Measurements from ENCODE around the gene IFT43. TPM values are rescaled to one million over a fixed set of nuclear protein-coding genes. Genes with fewer than 3 reads are reported as not detected.

The IFT43 gene
- total RNA-seq, 1 experiment from 2014 or later = 31.6 TPM

- Histone ChIP-seq H4K20me1 (ENCODE audit: insufficient read depth, low read depth, low read length) (peaks cover 27% of the 10 kb centered on the region; the same call in 1 of the 2 replicates), H3K4me1 (ENCODE audit: low read length) (no peaks in the 10 kb centered on the region), H3K79me2 (ENCODE audit: low read length) (no peaks in the 10 kb centered on the region), H3K9ac (ENCODE audit: low read length) (no peak overlapping the region), H3K9me3 (ENCODE audit: low read length) (no peaks in the 10 kb centered on the region), H3K4me2 (ENCODE audit: low read depth, low read length, poor library complexity, severe bottlenecking) (no peak overlapping the region), H3K27me3 (ENCODE audit: low read length) (no peaks in the 10 kb centered on the region), H3K27ac (ENCODE audit: low read length) (no peak overlapping the region), H3K4me3 (ENCODE audit: low read length) (no peak overlapping the region), H2AFZ (ENCODE audit: low read length) (no peak overlapping the region), H3K36me3 (ENCODE audit: insufficient read depth, low read length) (no peaks in the 10 kb centered on the region), H3K9me2 (replicated peaks; ENCODE audit: insufficient read depth, low read length) (no peaks in the 10 kb centered on the region)
- DNase-seq = no peak
Observed at GRCh38 chr14:76053572-76054355, 68.2 kb downstream of the IFT43 start.

DNA sequence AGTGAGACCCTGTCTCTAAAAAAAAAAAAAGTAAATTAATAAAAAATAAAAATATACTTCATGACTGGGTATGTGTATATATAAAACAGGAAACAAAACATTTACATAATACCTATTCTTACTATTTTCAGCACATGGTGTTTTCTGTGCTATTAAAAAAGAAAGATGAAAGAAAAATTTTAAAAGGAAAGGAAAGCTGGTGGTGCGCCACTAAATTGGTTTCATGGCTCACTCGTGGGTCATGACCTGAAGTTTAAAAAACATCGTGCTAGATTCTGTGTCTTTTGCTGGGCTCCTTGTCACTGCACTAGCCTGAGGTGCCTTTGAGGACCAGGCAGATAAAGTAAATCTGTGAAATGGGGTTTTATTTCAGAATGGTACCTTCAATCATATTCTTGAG lies 69.8 kb downstream of the IFT43 start:
- no peak overlapping the region for H3K9ac ChIP-seq (ENCODE audit: low read length)
- H3K4me2 ChIP-seq (ENCODE audit: low read depth, low read length, poor library complexity, severe bottlenecking) = no peak overlapping the region
- H3K79me2 ChIP-seq (ENCODE audit: low read length) = no peaks in the 10 kb centered on the region
- H3K9me2 ChIP-seq (replicated peaks; ENCODE audit: insufficient read depth, low read length) = no peaks in the 10 kb centered on the region
- no peak overlapping the region for H3K27ac ChIP-seq (ENCODE audit: low read length)
- no peak for DNase-seq
- H4K20me1 ChIP-seq (ENCODE audit: insufficient read depth, low read depth, low read length) = peaks cover 20% of the 10 kb centered on the region; the same call in 1 of the 2 replicates
- H3K4me1 ChIP-seq (ENCODE audit: low read length) = no peaks in the 10 kb centered on the region
- no peaks in the 10 kb centered on the region for H3K9me3 ChIP-seq (ENCODE audit: low read length)
- no peak overlapping the region for H2AFZ ChIP-seq (ENCODE audit: low read length)
- no peaks in the 10 kb centered on the region for H3K27me3 ChIP-seq (ENCODE audit: low read length)
- H3K36me3 ChIP-seq (ENCODE audit: insufficient read depth, low read length) = no peaks in the 10 kb centered on the region
- H3K4me3 ChIP-seq (ENCODE audit: low read length) = no peak overlapping the region

DNA sequence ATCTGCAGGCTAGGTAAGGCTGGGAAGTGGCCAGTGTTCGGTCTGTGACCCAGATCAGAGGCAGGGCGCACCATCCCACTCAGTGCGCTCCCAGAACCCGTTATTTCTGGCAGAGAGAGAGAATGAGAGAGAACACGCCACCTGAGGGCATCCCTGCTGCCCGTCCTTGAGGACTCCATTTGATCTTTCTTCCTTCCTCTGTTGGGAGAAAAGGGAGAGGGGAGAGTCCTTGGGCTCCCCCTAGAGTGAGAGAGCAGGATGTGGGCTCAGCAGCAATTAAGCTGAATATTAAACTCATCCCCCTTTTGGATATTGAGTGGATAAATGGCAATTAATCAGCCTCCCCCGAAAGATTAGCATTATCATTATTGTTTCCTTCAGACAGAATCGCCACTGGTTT lies 70.6 kb downstream of the IFT43 start:
- H3K4me2 ChIP-seq (ENCODE audit: low read depth, low read length, poor library complexity, severe bottlenecking) = no peak overlapping the region
- DNase-seq = peak; percentile 69
- H3K36me3 ChIP-seq (ENCODE audit: insufficient read depth, low read length) = no peaks in the 10 kb centered on the region
- H3K27me3 ChIP-seq (ENCODE audit: low read length) = no peaks in the 10 kb centered on the region
- no peaks in the 10 kb centered on the region for H3K9me3 ChIP-seq (ENCODE audit: low read length)
- no peak overlapping the region for H3K9ac ChIP-seq (ENCODE audit: low read length)
- H3K4me3 ChIP-seq (ENCODE audit: low read length) = no peak overlapping the region
- no peaks in the 10 kb centered on the region for H3K79me2 ChIP-seq (ENCODE audit: low read length)
- no peaks in the 10 kb centered on the region for H3K9me2 ChIP-seq (replicated peaks; ENCODE audit: insufficient read depth, low read length)
- H4K20me1 ChIP-seq (ENCODE audit: insufficient read depth, low read depth, low read length) = peaks cover 20% of the 10 kb centered on the region; the same call in 1 of the 2 replicates
- H3K27ac ChIP-seq (ENCODE audit: low read length) = no peak overlapping the region
- H3K4me1 ChIP-seq (ENCODE audit: low read length) = no peaks in the 10 kb centered on the region
- H2AFZ ChIP-seq (ENCODE audit: low read length) = no peak overlapping the region

- Histone ChIP-seq H2AFZ (ENCODE audit: low read length) (no peak overlapping the region), H3K36me3 (ENCODE audit: insufficient read depth, low read length) (no peaks in the 10 kb centered on the region), H4K20me1 (ENCODE audit: insufficient read depth, low read depth, low read length) (0 out of 2 replicates have a peak, but pooled peaks cover 8% of the 10 kb centered on the region), H3K9me3 (ENCODE audit: low read length) (no peaks in the 10 kb centered on the region), H3K9ac (ENCODE audit: low read length) (no peak overlapping the region), H3K4me2 (ENCODE audit: low read depth, low read length, poor library complexity, severe bottlenecking) (no peak overlapping the region), H3K27ac (ENCODE audit: low read length) (no peak overlapping the region), H3K4me3 (ENCODE audit: low read length) (no peak overlapping the region), H3K9me2 (replicated peaks; ENCODE audit: insufficient read depth, low read length) (no peaks in the 10 kb centered on the region), H3K79me2 (ENCODE audit: low read length) (no peaks in the 10 kb centered on the region), H3K4me1 (ENCODE audit: low read length) (no peaks in the 10 kb centered on the region), H3K27me3 (ENCODE audit: low read length) (no peaks in the 10 kb centered on the region)
- no peak for DNase-seq
Observed at GRCh38 chr14:76057914-76058313, 72.4 kb downstream of the IFT43 start.

DNA sequence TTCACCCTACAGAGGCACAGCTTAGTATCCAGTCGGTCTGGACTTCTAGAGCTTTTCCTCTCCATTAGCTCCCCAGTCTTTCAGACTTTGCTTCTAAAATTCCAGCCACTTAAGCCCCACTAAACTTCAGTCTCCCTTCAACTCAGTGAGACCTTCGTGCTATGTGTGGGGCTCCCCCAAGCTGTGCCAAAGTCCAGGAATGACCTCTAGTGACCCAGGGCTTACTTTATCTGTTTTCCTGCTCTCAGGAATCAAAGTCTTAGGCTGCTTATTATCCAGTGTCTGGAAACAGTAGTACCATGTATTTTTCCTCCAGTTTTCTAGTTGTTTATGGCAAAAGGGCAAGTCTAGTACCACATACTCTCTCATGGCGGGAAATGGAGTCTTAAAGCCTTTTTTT lies 77.8 kb downstream of the IFT43 start:
- H3K9ac ChIP-seq (ENCODE audit: low read length) = no peak overlapping the region
- H3K4me3 ChIP-seq (ENCODE audit: low read length) = no peak overlapping the region
- H2AFZ ChIP-seq (ENCODE audit: low read length) = no peak overlapping the region
- no peaks in the 10 kb centered on the region for H3K4me1 ChIP-seq (ENCODE audit: low read length)
- H3K4me2 ChIP-seq (ENCODE audit: low read depth, low read length, poor library complexity, severe bottlenecking) = no peak overlapping the region
- no peak overlapping the region for H3K27ac ChIP-seq (ENCODE audit: low read length)
- no peak for DNase-seq
- H3K9me3 ChIP-seq (ENCODE audit: low read length) = peaks cover 12% of the 10 kb centered on the region; the same call in 1 of the 2 replicates
- no peaks in the 10 kb centered on the region for H4K20me1 ChIP-seq (ENCODE audit: insufficient read depth, low read depth, low read length)
- no peaks in the 10 kb centered on the region for H3K9me2 ChIP-seq (replicated peaks; ENCODE audit: insufficient read depth, low read length)
- peaks cover 15% of the 10 kb centered on the region; the same call in 1 of the 2 replicates for H3K36me3 ChIP-seq (ENCODE audit: insufficient read depth, low read length)
- H3K27me3 ChIP-seq (ENCODE audit: low read length) = no peaks in the 10 kb centered on the region
- no peaks in the 10 kb centered on the region for H3K79me2 ChIP-seq (ENCODE audit: low read length)

DNA sequence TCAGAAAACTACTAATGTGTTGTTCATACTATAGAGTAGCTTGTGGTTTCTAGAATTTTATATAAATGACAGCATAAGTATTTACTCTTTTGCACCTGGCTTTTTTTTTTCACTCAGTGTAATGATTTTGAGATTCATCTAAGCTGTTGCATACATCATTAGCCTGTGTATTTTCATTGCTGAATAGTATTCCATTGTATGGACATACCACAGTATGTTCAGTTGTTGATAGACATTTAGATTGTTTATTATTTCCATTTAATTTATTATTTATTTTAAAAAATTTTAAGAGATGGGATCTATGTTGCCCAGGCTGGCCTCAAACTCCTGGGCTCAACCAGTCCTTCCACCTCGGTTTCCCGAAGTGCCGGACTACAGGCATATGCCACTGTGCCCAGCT lies 80.0 kb downstream of the IFT43 start:
- no peaks in the 10 kb centered on the region for H4K20me1 ChIP-seq (ENCODE audit: insufficient read depth, low read depth, low read length)
- no peaks in the 10 kb centered on the region for H3K4me1 ChIP-seq (ENCODE audit: low read length)
- H3K27ac ChIP-seq (ENCODE audit: low read length) = no peak overlapping the region
- no peak overlapping the region for H3K4me2 ChIP-seq (ENCODE audit: low read depth, low read length, poor library complexity, severe bottlenecking)
- no peaks in the 10 kb centered on the region for H3K9me2 ChIP-seq (replicated peaks; ENCODE audit: insufficient read depth, low read length)
- H2AFZ ChIP-seq (ENCODE audit: low read length) = no peak overlapping the region
- H3K9ac ChIP-seq (ENCODE audit: low read length) = no peak overlapping the region
- H3K9me3 ChIP-seq (ENCODE audit: low read length) = peaks cover 12% of the 10 kb centered on the region; the same call in 1 of the 2 replicates
- no peak overlapping the region for H3K4me3 ChIP-seq (ENCODE audit: low read length)
- H3K79me2 ChIP-seq (ENCODE audit: low read length) = no peaks in the 10 kb centered on the region
- H3K27me3 ChIP-seq (ENCODE audit: low read length) = no peaks in the 10 kb centered on the region
- H3K36me3 ChIP-seq (ENCODE audit: insufficient read depth, low read length) = peaks cover 15% of the 10 kb centered on the region; the same call in 1 of the 2 replicates
- no peak for DNase-seq

- Histone ChIP-seq H4K20me1 (ENCODE audit: insufficient read depth, low read depth, low read length) (no peaks in the 10 kb centered on the region), H2AFZ (ENCODE audit: low read length) (no peak overlapping the region), H3K36me3 (ENCODE audit: insufficient read depth, low read length) (peaks cover 15% of the 10 kb centered on the region; the same call in 1 of the 2 replicates), H3K27me3 (ENCODE audit: low read length) (no peaks in the 10 kb centered on the region), H3K9me3 (ENCODE audit: low read length) (peaks cover 12% of the 10 kb centered on the region; the same call in 1 of the 2 replicates), H3K4me3 (ENCODE audit: low read length) (no peak overlapping the region), H3K79me2 (ENCODE audit: low read length) (no peaks in the 10 kb centered on the region), H3K4me2 (ENCODE audit: low read depth, low read length, poor library complexity, severe bottlenecking) (no peak overlapping the region), H3K27ac (ENCODE audit: low read length) (no peak overlapping the region), H3K9me2 (replicated peaks; ENCODE audit: insufficient read depth, low read length) (no peaks in the 10 kb centered on the region), H3K4me1 (ENCODE audit: low read length) (no peaks in the 10 kb centered on the region), H3K9ac (ENCODE audit: low read length) (no peak overlapping the region)
- DNase-seq = no peak
Observed at GRCh38 chr14:76067536-76067935, 82.0 kb downstream of the IFT43 start.

DNA sequence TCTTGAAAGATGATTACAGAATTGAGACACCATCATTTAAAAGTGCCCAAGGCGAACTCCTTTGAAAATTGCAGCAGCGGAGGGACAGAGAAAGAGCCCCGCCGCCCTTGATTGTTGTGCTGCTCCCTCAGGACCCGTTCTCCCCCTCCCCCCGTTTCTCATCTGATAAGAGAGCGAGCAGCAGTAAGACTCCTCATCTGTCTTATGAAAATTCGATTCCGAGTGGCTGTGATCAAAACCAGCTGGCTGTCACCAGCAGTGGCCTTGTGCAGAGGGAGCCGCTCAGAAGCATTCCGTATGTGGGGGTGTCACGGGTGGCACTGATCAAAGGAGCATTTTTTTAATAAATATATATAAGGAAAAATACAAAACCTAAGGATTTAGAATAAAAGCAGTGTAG lies 88.2 kb downstream of the IFT43 start:
- H3K4me3 ChIP-seq (ENCODE audit: low read length) = no peak overlapping the region
- H3K27me3 ChIP-seq (ENCODE audit: low read length) = no peaks in the 10 kb centered on the region
- H2AFZ ChIP-seq (ENCODE audit: low read length) = no peak overlapping the region

More for the DNA sequence above, 88.2 kb downstream of the IFT43 start:
- Histone ChIP-seq H3K27ac (ENCODE audit: low read length) (no peak overlapping the region), H3K4me2 (ENCODE audit: low read depth, low read length, poor library complexity, severe bottlenecking) (no peak overlapping the region), H3K36me3 (ENCODE audit: insufficient read depth, low read length) (no peaks in the 10 kb centered on the region), H4K20me1 (ENCODE audit: insufficient read depth, low read depth, low read length) (no peaks in the 10 kb centered on the region), H3K9me2 (replicated peaks; ENCODE audit: insufficient read depth, low read length) (no peaks in the 10 kb centered on the region), H3K4me1 (ENCODE audit: low read length) (no peaks in the 10 kb centered on the region), H3K9ac (ENCODE audit: low read length) (no peak overlapping the region), H3K79me2 (ENCODE audit: low read length) (no peaks in the 10 kb centered on the region), H3K9me3 (ENCODE audit: low read length) (no peaks in the 10 kb centered on the region)
- DNase-seq = no peak

Measured in Karpas-422 (cell line).